Liver (tissue), 3 donors: ENCODE data around the gene SLC37A2.

Experiments used
- EGR1 ChIP-seq, 2 donors: IDR thresholded peaks; 2 replicates each; pipeline ENCODE4 v1.6.1; 2016 to 2018; ENCODE audit warnings: antibody characterized with exemption in 2 of 2, low read depth in 2 of 2
- FOXA1 ChIP-seq: IDR thresholded peaks from 2 replicates; pipeline ENCODE4 v1.6.1; 2016; ENCODE audit warnings: antibody characterized with exemption
- GABPA ChIP-seq, 2 donors: IDR thresholded peaks in 1 of 2; conservative IDR thresholded peaks in 1 of 2; 2 replicates each; pipeline ENCODE4 v1.6.1; 2016; ENCODE audit warnings: antibody characterized with exemption in 2 of 2, mild to moderate bottlenecking in 1 of 2, moderate library complexity in 1 of 2
- HNF4A ChIP-seq, 2 donors: conservative IDR thresholded peaks; 2 replicates each; pipeline ENCODE4 v1.6.1; 2016; ENCODE audit warnings: antibody characterized with exemption in 2 of 2, mild to moderate bottlenecking in 2 of 2
- RAD21 ChIP-seq, 2 donors: IDR thresholded peaks; 2 replicates each; pipeline ENCODE4 v1.6.1; 2016; ENCODE audit warnings: antibody characterized with exemption in 2 of 2, mild to moderate bottlenecking in 2 of 2
- RXRA ChIP-seq, 2 donors: IDR thresholded peaks; 2 replicates each; pipeline ENCODE4 v1.6.1; 2017 to 2018; ENCODE audit warnings: antibody characterized with exemption in 2 of 2, mild to moderate bottlenecking in 1 of 2
- SP1 ChIP-seq: IDR thresholded peaks from 2 replicates; pipeline ENCODE4 v1.6.1; 2018; ENCODE audit warnings: antibody characterized with exemption, mild to moderate bottlenecking
- TAF1 ChIP-seq: conservative IDR thresholded peaks from 2 replicates; pipeline ENCODE4 v1.6.1; 2016; ENCODE audit warnings: antibody characterized with exemption, mild to moderate bottlenecking
- YY1 ChIP-seq: IDR thresholded peaks from 2 replicates; pipeline ENCODE4 v1.6.1; 2016; ENCODE audit warnings: antibody characterized with exemption, mild to moderate bottlenecking
- TF ChIP-seq, protein P1 (sequence below): IDR thresholded peaks from 2 replicates; pipeline ENCODE4 v1.6.1; 2016; ENCODE audit warnings: antibody characterized with exemption
- TF ChIP-seq, protein P2 (sequence below): fragments of 150-350 bp; IDR thresholded peaks from 2 replicates; pipeline ENCODE4 v1.5.1; 2017; ENCODE audit warnings: improper control_type of control experiment, low read depth, low read length; ENCODE audit not compliant: missing input control
- TF ChIP-seq, protein P3 (sequence below): IDR thresholded peaks from 2 replicates; pipeline ENCODE4 v1.6.1; 2016; ENCODE audit warnings: antibody characterized with exemption
- TF ChIP-seq, protein P4 (sequence below): IDR thresholded peaks from 2 replicates; pipeline ENCODE4 v1.6.1; 2016; ENCODE audit warnings: antibody characterized with exemption, mild to moderate bottlenecking
- TF ChIP-seq, protein P5 (sequence below): IDR thresholded peaks from 2 replicates; pipeline ENCODE4 v1.6.1; 2016; ENCODE audit warnings: antibody characterized with exemption
- donor health status: healthy.
- donor health status: healthy.

DNA sequence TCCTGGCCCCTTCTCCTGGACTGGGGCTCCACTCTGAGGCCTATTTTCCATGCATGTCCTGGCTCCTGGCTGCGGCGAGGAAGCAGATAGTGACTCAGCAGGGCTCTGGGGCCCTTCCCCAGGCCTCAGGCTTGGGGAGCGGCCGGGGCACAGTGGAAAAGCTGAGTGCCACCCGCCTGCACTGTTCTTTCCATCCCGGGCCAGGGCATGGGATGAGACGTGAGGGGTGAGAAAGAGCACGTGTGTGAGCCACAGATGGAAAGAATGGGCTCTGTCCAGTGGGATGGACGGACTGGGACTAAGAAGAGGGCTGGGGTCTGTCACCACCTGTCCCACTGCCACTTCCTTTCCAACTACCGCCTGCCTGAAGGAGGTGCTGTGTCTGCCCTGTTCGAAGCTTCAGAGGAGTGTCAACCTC, 12.8 kb downstream of the SLC37A2 start:
- TF ChIP-seq, protein P1, sequence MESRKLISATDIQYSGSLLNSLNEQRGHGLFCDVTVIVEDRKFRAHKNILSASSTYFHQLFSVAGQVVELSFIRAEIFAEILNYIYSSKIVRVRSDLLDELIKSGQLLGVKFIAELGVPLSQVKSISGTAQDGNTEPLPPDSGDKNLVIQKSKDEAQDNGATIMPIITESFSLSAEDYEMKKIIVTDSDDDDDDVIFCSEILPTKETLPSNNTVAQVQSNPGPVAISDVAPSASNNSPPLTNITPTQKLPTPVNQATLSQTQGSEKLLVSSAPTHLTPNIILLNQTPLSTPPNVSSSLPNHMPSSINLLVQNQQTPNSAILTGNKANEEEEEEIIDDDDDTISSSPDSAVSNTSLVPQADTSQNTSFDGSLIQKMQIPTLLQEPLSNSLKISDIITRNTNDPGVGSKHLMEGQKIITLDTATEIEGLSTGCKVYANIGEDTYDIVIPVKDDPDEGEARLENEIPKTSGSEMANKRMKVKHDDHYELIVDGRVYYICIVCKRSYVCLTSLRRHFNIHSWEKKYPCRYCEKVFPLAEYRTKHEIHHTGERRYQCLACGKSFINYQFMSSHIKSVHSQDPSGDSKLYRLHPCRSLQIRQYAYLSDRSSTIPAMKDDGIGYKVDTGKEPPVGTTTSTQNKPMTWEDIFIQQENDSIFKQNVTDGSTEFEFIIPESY: no peak
- TF ChIP-seq YY1: no peak
- TF ChIP-seq GABPA (IDR thresholded peaks at IDR 0.05 in 1 of 2, conservative IDR thresholded peaks at IDR 0.05 in 1 of 2): no peak
- TF ChIP-seq, protein P2, sequence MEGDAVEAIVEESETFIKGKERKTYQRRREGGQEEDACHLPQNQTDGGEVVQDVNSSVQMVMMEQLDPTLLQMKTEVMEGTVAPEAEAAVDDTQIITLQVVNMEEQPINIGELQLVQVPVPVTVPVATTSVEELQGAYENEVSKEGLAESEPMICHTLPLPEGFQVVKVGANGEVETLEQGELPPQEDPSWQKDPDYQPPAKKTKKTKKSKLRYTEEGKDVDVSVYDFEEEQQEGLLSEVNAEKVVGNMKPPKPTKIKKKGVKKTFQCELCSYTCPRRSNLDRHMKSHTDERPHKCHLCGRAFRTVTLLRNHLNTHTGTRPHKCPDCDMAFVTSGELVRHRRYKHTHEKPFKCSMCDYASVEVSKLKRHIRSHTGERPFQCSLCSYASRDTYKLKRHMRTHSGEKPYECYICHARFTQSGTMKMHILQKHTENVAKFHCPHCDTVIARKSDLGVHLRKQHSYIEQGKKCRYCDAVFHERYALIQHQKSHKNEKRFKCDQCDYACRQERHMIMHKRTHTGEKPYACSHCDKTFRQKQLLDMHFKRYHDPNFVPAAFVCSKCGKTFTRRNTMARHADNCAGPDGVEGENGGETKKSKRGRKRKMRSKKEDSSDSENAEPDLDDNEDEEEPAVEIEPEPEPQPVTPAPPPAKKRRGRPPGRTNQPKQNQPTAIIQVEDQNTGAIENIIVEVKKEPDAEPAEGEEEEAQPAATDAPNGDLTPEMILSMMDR: no peak
- TF ChIP-seq, protein P3, sequence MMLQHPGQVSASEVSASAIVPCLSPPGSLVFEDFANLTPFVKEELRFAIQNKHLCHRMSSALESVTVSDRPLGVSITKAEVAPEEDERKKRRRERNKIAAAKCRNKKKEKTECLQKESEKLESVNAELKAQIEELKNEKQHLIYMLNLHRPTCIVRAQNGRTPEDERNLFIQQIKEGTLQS: no peak
- TF ChIP-seq SP1: no peak
- TF ChIP-seq TAF1: no peak
- no peak for TF ChIP-seq RAD21 (IDR thresholded peaks at IDR 0.05)
- TF ChIP-seq, protein P4, sequence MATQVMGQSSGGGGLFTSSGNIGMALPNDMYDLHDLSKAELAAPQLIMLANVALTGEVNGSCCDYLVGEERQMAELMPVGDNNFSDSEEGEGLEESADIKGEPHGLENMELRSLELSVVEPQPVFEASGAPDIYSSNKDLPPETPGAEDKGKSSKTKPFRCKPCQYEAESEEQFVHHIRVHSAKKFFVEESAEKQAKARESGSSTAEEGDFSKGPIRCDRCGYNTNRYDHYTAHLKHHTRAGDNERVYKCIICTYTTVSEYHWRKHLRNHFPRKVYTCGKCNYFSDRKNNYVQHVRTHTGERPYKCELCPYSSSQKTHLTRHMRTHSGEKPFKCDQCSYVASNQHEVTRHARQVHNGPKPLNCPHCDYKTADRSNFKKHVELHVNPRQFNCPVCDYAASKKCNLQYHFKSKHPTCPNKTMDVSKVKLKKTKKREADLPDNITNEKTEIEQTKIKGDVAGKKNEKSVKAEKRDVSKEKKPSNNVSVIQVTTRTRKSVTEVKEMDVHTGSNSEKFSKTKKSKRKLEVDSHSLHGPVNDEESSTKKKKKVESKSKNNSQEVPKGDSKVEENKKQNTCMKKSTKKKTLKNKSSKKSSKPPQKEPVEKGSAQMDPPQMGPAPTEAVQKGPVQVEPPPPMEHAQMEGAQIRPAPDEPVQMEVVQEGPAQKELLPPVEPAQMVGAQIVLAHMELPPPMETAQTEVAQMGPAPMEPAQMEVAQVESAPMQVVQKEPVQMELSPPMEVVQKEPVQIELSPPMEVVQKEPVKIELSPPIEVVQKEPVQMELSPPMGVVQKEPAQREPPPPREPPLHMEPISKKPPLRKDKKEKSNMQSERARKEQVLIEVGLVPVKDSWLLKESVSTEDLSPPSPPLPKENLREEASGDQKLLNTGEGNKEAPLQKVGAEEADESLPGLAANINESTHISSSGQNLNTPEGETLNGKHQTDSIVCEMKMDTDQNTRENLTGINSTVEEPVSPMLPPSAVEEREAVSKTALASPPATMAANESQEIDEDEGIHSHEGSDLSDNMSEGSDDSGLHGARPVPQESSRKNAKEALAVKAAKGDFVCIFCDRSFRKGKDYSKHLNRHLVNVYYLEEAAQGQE: no peak
- no peak for TF ChIP-seq FOXA1
- TF ChIP-seq, protein P5, sequence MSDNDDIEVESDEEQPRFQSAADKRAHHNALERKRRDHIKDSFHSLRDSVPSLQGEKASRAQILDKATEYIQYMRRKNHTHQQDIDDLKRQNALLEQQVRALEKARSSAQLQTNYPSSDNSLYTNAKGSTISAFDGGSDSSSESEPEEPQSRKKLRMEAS: no peak
- TF ChIP-seq HNF4A (conservative IDR thresholded peaks at IDR 0.05): no peak
- no peak for TF ChIP-seq EGR1 (IDR thresholded peaks at IDR 0.05; ENCODE audit: low read depth in 2 of 2)
- no peak for TF ChIP-seq RXRA (IDR thresholded peaks at IDR 0.05)
